A549 (cell line): ENCODE data around the gene RAPSN. TPM values are rescaled to one million over a fixed set of nuclear protein-coding genes. Genes with fewer than 3 reads are reported as not detected.

ENCODE experiments used
- ATAC-seq, 2 experiments: fragments of 200-7000 bp in 1 of 2; fragments of >200 bp in 1 of 2; cut with Nextera tagmentation in 1 of 2; cut with Tn5 transposase in 1 of 2; 3 replicates each; pipeline versions ENCODE4 v1.8.0 to v1.9.1; 2018 to 2020; ENCODE audit warnings: mild to moderate bottlenecking in 1 of 2, moderate library complexity in 1 of 2
- CTCF ChIA-PET: fragments of 300-600 bp; sonication (Branson Sonifier 250); formaldehyde crosslinking; extraction: SDS; loops from one replicate; lab custom pipeline; 2021; ENCODE audit warnings: antibody characterized with exemption, inconsistent platforms; lab: Yijun Ruan, JAX
- POLR2A ChIA-PET: fragments of 350-600 bp; formaldehyde crosslinking; extraction: SDS; loops from one replicate; lab custom pipeline; 2021; ENCODE audit warnings: antibody characterized with exemption, inconsistent platforms; lab: Yijun Ruan, JAX
- DNase-seq, 2 experiments: peaks; one replicate each; pipeline versions ENCODE4 v3.0.0 to v3.0.0-alpha.2; 2011 to 2016; ENCODE audit warnings: low read depth in 1 of 2, low spot score in 1 of 2
- FAIRE-seq: peaks from 2 replicates; lab custom pipeline; 2011; peaks lifted over from hg19 to GRCh38; lab: Jason Lieb, UNC
- H3K27ac ChIP-seq, 2 experiments: fragments of >200 bp; sonication (Bioruptor Twin); formaldehyde crosslinking; 3 replicates each; pipeline ENCODE4 v1.5.1; 2016 to 2017
- H3K4me1 ChIP-seq: fragments of >200 bp; sonication (Bioruptor Twin); formaldehyde crosslinking; 3 replicates; pipeline ENCODE4 v1.6.1; 2016
- H3K4me2 ChIP-seq: fragments of >200 bp; sonication (Bioruptor Twin); formaldehyde crosslinking; 3 replicates; pipeline ENCODE4 v1.6.1; 2016
- H3K4me3 ChIP-seq: fragments of >200 bp; sonication (Bioruptor Twin); formaldehyde crosslinking; 3 replicates; pipeline ENCODE4 v1.5.1; 2016
- H3K9me3 ChIP-seq: fragments of >200 bp; sonication (Bioruptor Twin); formaldehyde crosslinking; 3 replicates; pipeline ENCODE4 v1.6.1; 2016
- BHLHE40 ChIP-seq: IDR thresholded peaks from 2 replicates; pipeline ENCODE4 v1.6.1; 2012; ENCODE audit warnings: low read depth, low read length, inconsistent platforms
- CHD2 ChIP-seq: fragments of 150-350 bp; IDR thresholded peaks from 2 replicates; pipeline ENCODE4 v1.6.1; 2014; ENCODE audit warnings: low read length; ENCODE audit not compliant: partially characterized antibody
- EHF ChIP-seq: fragments of 250-450 bp; sonication (Bioruptor Pico); IDR thresholded peaks from 2 replicates; pipeline ENCODE4 v1.5.0; 2020; ENCODE audit warnings: mild to moderate bottlenecking
- ELK1 ChIP-seq: fragments of 150-350 bp; IDR thresholded peaks from 2 replicates; pipeline ENCODE4 v1.6.1; 2014; ENCODE audit warnings: low read depth, mild to moderate bottlenecking, low read length
- EP300 ChIP-seq, 2 experiments: fragments of >200 bp; sonication (Bioruptor Twin); formaldehyde crosslinking; IDR thresholded peaks; 2 replicates in 1 of 2; 3 replicates in 1 of 2; pipeline ENCODE4 v1.6.1; 2016 to 2017
- ESRRA ChIP-seq: fragments of 150-350 bp; IDR thresholded peaks from 2 replicates; pipeline ENCODE4 v1.6.1; 2014; ENCODE audit warnings: mild to moderate bottlenecking, low read length, borderline replicate concordance
- FOSL2 ChIP-seq, 2 experiments: fragments of 450-650 bp in 1 of 2; fragments of >200 bp in 1 of 2; sonication (Bioruptor Twin) in 1 of 2; formaldehyde crosslinking; IDR thresholded peaks; 2 replicates each; pipeline versions ENCODE4 v1.5.0 to v1.6.1; 2016 to 2020; ENCODE audit warnings: mild to moderate bottlenecking in 1 of 2, moderate library complexity in 1 of 2
- HEYL ChIP-seq: fragments of 250-450 bp; sonication (Bioruptor Pico); IDR thresholded peaks from 2 replicates; pipeline ENCODE4 v1.8.0; 2021; ENCODE audit warnings: mild to moderate bottlenecking, moderate library complexity
- HOXA7 ChIP-seq: fragments of 250-450 bp; sonication (Bioruptor Pico); IDR thresholded peaks from 2 replicates; pipeline ENCODE4 v1.5.0; 2020; ENCODE audit warnings: mild to moderate bottlenecking, moderate library complexity
- JUN ChIP-seq, 2 experiments: fragments of >200 bp; sonication (Bioruptor Twin); formaldehyde crosslinking; IDR thresholded peaks; 2 replicates in 1 of 2; 3 replicates in 1 of 2; pipeline ENCODE4 v1.6.1; 2016 to 2017
- JUNB ChIP-seq: fragments of >200 bp; sonication (Bioruptor Twin); formaldehyde crosslinking; IDR thresholded peaks from 2 replicates; pipeline ENCODE4 v1.6.1; 2016
- MYC ChIP-seq: IDR thresholded peaks from 2 replicates; pipeline ENCODE4 v1.6.1; 2012; ENCODE audit warnings: mild to moderate bottlenecking, inconsistent platforms, low read length, improper control_type of control experiment, borderline replicate concordance
- NPAS2 ChIP-seq: fragments of 250-450 bp; sonication (Bioruptor Pico); IDR thresholded peaks from 2 replicates; pipeline ENCODE4 v1.8.0; 2022; ENCODE audit warnings: mild to moderate bottlenecking, moderate library complexity, borderline replicate concordance
- NR3C1 ChIP-seq: fragments of >200 bp; sonication (Bioruptor Twin); formaldehyde crosslinking; IDR thresholded peaks from 3 replicates; pipeline ENCODE4 v1.6.1; 2017
- POLR2A ChIP-seq: IDR thresholded peaks from 2 replicates; pipeline ENCODE4 v1.6.1; 2012; ENCODE audit warnings: mild to moderate bottlenecking, low read length
- POLR2AphosphoS2 ChIP-seq: conservative IDR thresholded peaks from 2 replicates; pipeline ENCODE4 v1.6.1; 2012; ENCODE audit warnings: low read length, improper control_type of control experiment, inconsistent platforms
- RNF2 ChIP-seq: fragments of 200-600 bp; sonication (generic); IDR thresholded peaks from 2 replicates; pipeline ENCODE4 v1.6.1; 2016; ENCODE audit warnings: low read depth, mild to moderate bottlenecking, antibody characterized with exemption, moderate library complexity, borderline replicate concordance
- SMC3 ChIP-seq: fragments of >200 bp; sonication (Bioruptor Twin); formaldehyde crosslinking; IDR thresholded peaks from 3 replicates; pipeline ENCODE4 v1.6.1; 2018; ENCODE audit warnings: inconsistent platforms
- TFCP2L1 ChIP-seq: fragments of 250-450 bp; sonication (Bioruptor Pico); IDR thresholded peaks from 2 replicates; pipeline ENCODE4 v1.5.0; 2021; ENCODE audit warnings: mild to moderate bottlenecking
- TP53 ChIP-seq: fragments of 250-450 bp; sonication (Bioruptor Pico); IDR thresholded peaks from 2 replicates; pipeline ENCODE4 v1.5.0; 2021; ENCODE audit warnings: mild to moderate bottlenecking, moderate library complexity
- ZFP36 ChIP-seq: fragments of 450-650 bp; IDR thresholded peaks from 2 replicates; pipeline ENCODE4 v1.6.1; 2014; ENCODE audit warnings: borderline replicate concordance; ENCODE audit not compliant: partially characterized antibody
- WGBS: methylation state at CpG from one replicate; pipeline ENCODE4 v1.1.6; 2017; ENCODE audit errors: missing lambda C conversion rate; 5-methylcytosine and 5-hydroxymethylcytosine counted together
- polyA plus RNA-seq, 4 experiments: library from polyadenylated mRNA; depleted of rRNA in 3 of 4; stranded (reverse); fragments of >200 nt; fragmentation: RNase III in 1 of 4; extraction: RNeasy Plus Mini Kit Qiagen cat#74134 plus additional on column Dnase treatment in 1 of 4; gene quantifications; 2 replicates in 3 of 4; 3 replicates in 1 of 4; pipeline ENCODE4 v1.2.3, GENCODE V29; 2011 to 2017
- TF ChIP-seq, protein P1 (sequence below): fragments of >200 bp; sonication (Bioruptor Twin); formaldehyde crosslinking; IDR thresholded peaks from 3 replicates; pipeline ENCODE4 v1.5.1; 2016
- TF ChIP-seq, protein P2 (sequence below): fragments of >200 bp; sonication (Bioruptor Twin); formaldehyde crosslinking; IDR thresholded peaks from 3 replicates; pipeline ENCODE4 v1.6.1; 2016
- TF ChIP-seq, protein P3 (sequence below): IDR thresholded peaks from 2 replicates; pipeline ENCODE4 v1.6.1; 2012

The RAPSN gene
- polyA plus RNA-seq, 2 of the 4 experiments (the other 2 are of a cell fraction): 0.12 to 0.17 TPM

- Histone ChIP-seq H3K4me1 (no peaks in the 10 kb centered on the region), H3K9me3 (no peaks in the 10 kb centered on the region), H3K27ac (no peak overlapping the region), H3K4me3 (no peak overlapping the region)
- ATAC-seq (no peak), FAIRE-seq (no peak)
- POLR2A ChIA-PET: no interaction called here
- 92% methylated on average over 4 of the region's 4 CpGs for WGBS
- TF ChIP-seq HOXA7 (CRISPR knock-in tag) (no peak), HEYL (CRISPR knock-in tag) (no peak), JUN (IDR thresholded peaks at IDR 0.05) (no peak), NPAS2 (CRISPR knock-in tag) (no peak), FOSL2 (IDR thresholded peaks at IDR 0.05) (no peak), FOSL2 (CRISPR knock-in tag; IDR thresholded peaks at IDR 0.05) (no peak), TP53 (CRISPR knock-in tag) (no peak), EHF (CRISPR knock-in tag) (no peak), JUNB (no peak), POLR2A (no peak), EP300 (IDR thresholded peaks at IDR 0.05) (no peak), NR3C1 (no peak)
- TF ChIP-seq, protein P1, sequence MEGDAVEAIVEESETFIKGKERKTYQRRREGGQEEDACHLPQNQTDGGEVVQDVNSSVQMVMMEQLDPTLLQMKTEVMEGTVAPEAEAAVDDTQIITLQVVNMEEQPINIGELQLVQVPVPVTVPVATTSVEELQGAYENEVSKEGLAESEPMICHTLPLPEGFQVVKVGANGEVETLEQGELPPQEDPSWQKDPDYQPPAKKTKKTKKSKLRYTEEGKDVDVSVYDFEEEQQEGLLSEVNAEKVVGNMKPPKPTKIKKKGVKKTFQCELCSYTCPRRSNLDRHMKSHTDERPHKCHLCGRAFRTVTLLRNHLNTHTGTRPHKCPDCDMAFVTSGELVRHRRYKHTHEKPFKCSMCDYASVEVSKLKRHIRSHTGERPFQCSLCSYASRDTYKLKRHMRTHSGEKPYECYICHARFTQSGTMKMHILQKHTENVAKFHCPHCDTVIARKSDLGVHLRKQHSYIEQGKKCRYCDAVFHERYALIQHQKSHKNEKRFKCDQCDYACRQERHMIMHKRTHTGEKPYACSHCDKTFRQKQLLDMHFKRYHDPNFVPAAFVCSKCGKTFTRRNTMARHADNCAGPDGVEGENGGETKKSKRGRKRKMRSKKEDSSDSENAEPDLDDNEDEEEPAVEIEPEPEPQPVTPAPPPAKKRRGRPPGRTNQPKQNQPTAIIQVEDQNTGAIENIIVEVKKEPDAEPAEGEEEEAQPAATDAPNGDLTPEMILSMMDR: no peak
- TF ChIP-seq, protein P2, sequence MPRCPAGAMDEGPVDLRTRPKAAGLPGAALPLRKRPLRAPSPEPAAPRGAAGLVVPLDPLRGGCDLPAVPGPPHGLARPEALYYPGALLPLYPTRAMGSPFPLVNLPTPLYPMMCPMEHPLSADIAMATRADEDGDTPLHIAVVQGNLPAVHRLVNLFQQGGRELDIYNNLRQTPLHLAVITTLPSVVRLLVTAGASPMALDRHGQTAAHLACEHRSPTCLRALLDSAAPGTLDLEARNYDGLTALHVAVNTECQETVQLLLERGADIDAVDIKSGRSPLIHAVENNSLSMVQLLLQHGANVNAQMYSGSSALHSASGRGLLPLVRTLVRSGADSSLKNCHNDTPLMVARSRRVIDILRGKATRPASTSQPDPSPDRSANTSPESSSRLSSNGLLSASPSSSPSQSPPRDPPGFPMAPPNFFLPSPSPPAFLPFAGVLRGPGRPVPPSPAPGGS: no peak
- TF ChIP-seq, all 56 proteins: peak for 0
- CTCF ChIA-PET: interaction anchor here (0.7 to 1.4 kb wide), 7 partner anchors 8 to 267 kb away, joined by 3 to 5 read pairs (median 4); no protein-coding TSS in a partner anchor
- no peak overlapping the region for H3K4me2 ChIP-seq
- no peak for DNase-seq
Observed at GRCh38 chr11:47445840-47446239, 3.1 kb downstream of the RAPSN start.

DNA sequence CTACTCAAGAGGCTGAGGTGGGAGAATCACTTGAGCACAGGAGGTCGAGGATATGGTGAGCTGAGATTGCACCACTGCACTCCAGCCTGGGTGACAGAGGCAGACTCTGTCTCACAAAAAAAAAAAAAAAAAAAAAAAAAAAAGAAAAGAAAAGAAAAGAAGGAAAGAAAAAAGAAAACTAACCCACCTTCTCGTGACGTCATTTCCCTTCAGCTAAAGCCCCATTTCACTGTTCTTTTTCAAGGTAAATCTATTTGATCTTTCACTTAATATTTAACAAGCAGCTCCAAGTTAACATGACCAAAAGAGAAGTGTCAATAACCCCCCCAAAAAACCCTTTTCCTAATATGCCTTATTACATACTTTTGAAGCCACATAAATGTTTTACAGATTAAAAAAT is 5.1 kb downstream of the RAPSN start:
- POLR2A ChIA-PET: no interaction called here
- 87% methylated on average over 3 of the region's 3 CpGs for WGBS
- CTCF ChIA-PET: interaction anchor here (0.6 to 2.2 kb wide), 2 partner anchors 10 to 89 kb away, joined by 3 to 19 read pairs; no protein-coding TSS in a partner anchor

More for the DNA sequence above, 5.1 kb downstream of the RAPSN start:
- H3K27ac ChIP-seq: no peak overlapping the region
- ATAC-seq (no peak), FAIRE-seq (no peak)
- no peaks in the 10 kb centered on the region for H3K9me3 ChIP-seq
- no peak overlapping the region for H3K4me2 ChIP-seq
- no peaks in the 10 kb centered on the region for H3K4me1 ChIP-seq
- no peak overlapping the region for H3K4me3 ChIP-seq
- TF ChIP-seq RNF2: no peak
- no peak for TF ChIP-seq JUNB
- no peak for TF ChIP-seq POLR2AphosphoS2
- TF ChIP-seq ESRRA: no peak
- TF ChIP-seq SMC3: no peak
- no peak for TF ChIP-seq ELK1
- no peak for TF ChIP-seq ZFP36
- no peak for TF ChIP-seq BHLHE40
- no peak for TF ChIP-seq MYC
- TF ChIP-seq, protein P3, sequence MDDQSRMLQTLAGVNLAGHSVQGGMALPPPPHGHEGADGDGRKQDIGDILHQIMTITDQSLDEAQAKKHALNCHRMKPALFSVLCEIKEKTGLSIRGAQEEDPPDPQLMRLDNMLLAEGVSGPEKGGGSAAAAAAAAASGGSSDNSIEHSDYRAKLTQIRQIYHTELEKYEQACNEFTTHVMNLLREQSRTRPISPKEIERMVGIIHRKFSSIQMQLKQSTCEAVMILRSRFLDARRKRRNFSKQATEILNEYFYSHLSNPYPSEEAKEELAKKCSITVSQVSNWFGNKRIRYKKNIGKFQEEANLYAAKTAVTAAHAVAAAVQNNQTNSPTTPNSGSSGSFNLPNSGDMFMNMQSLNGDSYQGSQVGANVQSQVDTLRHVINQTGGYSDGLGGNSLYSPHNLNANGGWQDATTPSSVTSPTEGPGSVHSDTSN: no peak
- no peak for TF ChIP-seq HEYL (CRISPR knock-in tag)
- TF ChIP-seq TFCP2L1 (CRISPR knock-in tag): no peak
- no peak for TF ChIP-seq CHD2
- no peak for TF ChIP-seq EP300 (IDR thresholded peaks at IDR 0.05)
- TF ChIP-seq, all 56 proteins: peak for 0
- no peak for DNase-seq
